GM21515 (cell line): ENCODE measurements around the gene KCNB1.

Experiments used
- ATAC-seq: cut with Tn5 transposase; IDR thresholded peaks from one replicate; pipeline ENCODE4 v1.9.1; 2021; ENCODE audit not compliant: unreplicated experiment

Gene KCNB1

DNA sequence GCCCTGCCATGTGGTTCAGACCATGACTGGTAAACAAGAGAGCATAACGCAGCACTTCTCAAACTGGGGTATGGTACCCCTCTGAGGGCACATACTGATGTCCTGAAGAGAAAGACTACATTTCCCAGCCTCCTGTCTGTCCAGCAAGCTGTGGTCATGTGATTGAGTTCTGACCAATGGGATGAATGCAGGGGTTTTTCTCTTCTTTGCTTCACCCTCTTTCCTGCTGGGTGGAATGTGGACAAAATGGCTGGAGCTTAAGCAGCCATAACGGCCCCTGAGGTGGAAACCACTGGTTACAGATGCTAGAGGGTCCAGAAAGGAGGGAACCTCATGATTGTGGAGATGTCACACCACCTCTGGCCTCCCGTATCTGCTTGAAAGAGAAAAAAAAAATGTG, 19.4 kb upstream of the KCNB1 start:
- no peak for ATAC-seq

DNA sequence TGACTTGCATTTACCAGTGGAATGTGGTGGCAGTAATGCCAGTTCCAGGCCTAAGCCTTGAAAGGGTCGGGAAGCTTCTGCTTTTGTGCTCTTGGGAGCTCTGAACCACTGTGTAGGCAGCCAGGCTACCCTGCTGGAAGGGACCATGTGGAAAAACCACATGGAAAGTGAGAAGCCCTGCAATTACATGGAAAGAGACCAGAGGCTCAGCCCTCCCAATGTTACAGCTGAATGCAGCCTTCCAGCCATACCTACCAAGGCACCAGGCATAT, 14.9 kb upstream of the KCNB1 start:
- ATAC-seq = no peak

- no peak for ATAC-seq
Observed at GRCh38 chr20:49496553-49497397, 14.3 kb upstream of the KCNB1 start.

DNA sequence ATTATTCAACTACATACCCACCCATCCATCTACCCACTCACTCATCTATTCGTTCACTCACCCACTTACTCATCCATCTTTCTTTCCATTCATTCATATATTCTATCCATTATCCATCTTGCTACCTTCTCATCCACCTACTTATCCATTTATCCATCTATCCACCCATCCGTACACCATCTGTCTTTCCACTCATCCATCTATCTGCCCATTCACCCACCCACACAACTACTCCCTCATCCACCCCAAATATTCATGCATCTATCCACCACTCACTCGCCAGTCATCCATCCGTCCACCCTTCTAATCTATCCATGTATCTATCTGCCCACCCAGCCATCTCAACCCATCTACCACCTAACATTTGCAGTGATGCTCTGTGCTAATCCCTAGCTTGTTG, 13.6 kb upstream of the KCNB1 start:
- no peak for ATAC-seq

DNA sequence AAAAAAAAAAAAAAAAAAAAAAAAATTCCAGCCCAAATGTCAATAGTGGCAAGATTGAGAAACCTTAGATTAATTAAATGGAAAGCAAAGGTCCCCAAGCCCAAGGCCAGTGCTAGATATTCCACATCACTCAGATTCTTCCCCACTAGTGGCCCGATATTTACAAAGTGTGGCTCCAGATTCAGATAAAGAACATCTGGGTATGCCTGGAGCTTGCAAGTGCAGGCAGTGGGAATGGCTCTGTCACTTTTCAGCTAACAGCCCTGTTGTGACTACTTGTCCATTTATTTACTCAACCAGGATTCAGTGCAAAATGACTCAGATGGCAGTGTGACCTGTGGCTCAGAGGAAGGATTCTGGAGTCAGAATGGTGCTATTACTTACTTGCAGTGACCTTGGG, 8.2 kb upstream of the KCNB1 start:
- no peak for ATAC-seq

DNA sequence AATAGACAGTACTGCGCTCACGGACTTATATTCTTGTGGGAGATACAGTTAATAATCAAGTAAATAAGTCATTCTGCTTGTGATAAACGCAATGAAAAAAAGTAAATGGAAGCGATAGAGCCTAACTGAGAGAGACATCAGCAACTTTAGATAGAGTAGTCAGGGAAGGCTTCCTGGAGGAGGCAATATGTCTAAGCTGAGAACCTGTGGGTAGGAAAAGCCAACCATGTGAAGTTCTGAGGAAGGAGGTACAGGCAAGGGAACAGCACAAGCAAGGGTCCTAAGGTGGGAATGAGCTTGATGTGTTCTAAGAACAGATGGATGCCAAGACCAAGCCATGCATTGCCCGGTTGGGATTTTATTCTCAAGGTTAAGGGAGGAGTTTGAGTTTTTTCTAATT, 7.2 kb upstream of the KCNB1 start:
- no peak for ATAC-seq

DNA sequence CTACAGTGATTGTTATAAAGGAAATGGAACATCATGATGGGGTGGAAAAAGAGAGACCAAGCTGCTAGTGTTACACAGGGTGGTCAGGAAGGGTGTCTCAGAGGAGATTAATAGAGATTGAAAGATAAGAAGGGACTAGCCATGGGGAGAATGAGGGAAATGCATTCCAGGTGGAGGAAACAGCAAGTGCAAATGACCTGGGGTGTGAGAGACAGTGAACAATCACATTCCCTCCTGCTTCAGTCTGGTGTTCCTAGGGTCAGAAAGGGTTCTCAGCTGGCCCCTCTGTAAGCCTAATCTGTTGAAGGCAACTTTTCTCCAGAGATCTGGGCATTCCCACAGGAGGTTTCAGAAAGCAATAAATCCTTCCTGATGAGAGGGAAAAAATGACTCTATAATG, 3.6 kb upstream of the KCNB1 start:
- no peak for ATAC-seq

- no peak for ATAC-seq
Observed at GRCh38 chr20:49485563-49485962, 3.1 kb upstream of the KCNB1 start.

DNA sequence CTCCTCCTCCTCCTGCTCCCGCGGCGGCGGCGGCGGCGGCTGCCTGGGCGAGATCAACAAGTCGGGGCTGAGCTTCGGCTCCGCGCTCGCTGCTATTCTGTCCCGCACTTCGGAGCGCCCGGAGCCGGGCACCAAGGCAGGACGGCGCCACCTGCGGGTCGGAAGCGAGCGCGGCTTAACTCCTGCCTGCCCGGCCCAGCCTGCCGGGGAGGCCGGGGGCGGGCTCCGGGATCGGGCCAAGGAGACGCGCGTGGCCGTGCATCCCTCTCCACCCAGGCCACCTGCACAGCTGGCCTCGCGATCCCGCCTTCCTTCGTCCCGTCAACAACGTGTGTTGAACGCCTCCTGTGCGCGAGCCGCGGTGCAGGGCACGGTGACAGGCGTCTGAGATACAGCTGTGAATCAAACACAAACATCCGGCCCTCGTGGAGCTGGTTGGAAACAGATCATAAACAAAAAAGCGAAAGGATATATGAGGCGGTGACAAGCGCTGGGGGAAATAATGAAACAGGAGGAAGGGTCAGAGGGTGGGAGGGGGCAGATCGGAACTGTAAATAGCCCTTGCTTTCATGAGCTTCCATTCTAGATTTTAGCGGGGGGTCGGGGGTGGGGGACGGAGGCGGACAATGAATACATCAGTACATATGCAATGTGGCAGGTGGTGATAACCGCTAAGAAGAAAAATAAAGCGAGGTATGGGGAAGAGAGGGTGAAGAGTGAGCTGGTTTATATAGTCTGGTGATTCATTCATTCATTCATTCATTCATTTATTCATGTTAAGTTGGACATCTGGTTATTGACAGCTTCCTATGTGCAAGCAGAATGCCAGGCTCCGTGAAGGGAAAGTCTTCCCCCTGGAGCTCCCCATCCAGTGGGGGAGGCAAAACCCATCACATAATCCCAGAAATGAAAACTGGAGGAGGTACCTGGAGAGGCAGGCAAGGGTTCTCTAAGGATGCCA, 2.0 kb upstream of the KCNB1 start:
- no peak for ATAC-seq

DNA sequence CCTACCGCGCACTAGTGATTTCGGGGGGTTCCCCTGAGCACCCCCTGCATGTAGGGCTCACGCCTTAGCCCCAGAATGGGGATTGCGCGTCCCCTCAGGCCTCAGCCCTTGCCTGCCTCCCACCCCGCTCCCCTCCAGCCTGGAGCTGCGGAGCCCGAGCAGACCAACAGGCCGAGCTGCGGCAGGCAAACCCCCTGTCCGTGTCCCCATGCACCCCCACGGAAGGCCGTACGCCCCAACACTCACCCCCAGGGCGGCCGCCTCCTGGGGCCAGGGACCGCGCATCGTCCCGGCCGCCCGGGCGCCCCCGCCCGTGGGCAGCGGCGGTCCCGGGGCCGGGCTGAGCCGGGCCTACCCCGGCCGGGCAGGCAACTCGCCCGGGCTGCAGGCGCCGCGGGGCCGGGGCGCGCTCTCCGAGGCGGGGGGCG, 1.2 kb upstream of the KCNB1 start:
- no peak for ATAC-seq

DNA sequence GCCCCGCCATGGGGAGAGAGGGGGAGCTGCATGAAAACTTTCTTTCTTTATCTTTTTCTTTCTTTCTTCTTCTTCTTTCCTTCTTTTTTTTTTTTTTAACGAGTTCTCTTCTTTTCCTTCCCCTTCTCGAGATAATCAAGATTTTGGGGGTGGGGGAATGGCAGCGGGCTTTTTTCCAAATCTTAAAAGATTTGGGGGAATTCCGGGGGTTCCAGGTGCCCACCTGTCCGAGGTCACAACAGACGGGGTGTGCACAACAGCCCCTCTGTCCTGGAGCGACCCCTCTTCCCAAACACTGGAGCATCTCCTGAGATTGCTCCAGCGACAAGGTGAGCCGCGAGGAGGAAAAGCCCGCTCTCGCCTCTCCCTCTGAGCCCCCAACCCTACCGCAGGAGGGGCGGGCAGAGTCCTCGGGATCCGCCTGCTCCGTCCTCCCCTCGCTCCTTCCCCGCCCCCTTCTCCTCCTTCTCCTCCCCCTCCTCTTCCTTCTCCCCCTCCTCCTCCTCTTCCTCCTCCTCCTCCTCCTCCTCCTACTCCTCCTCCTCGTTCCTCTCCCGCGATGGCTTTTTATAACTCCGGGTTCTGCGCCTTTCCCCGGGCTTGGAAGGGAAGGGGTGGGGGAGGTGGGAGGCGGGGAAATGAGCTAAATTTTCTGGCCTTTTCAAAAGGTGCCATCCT, 689 bp upstream of the KCNB1 start:
- ATAC-seq = no peak

- no peak for ATAC-seq
Observed at GRCh38 chr20:49482173-49482572, 295 bp downstream of the KCNB1 start.

- no peak for ATAC-seq
Observed at GRCh38 chr20:49481116-49481515, 1.4 kb downstream of the KCNB1 start.

DNA sequence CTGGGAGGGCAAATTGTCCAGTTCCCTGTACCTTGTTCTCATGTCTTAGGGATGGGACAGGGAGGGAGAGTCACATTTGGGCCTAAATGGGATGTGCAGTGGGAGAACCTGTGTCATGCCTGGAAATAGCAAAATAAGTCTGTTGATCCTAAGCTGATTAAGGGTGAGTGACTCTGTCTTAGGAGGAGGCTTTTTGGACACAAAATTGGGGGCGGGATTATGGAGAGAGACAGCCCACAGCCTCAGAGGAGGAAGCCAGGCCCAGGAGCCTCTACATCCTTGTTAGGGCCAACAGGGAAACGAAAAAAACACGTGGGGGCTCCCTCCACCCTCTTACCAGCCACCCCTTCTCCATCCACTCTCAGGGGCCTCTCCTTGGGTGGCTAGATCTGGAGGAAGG, 2.2 kb downstream of the KCNB1 start:
- ATAC-seq = no peak

DNA sequence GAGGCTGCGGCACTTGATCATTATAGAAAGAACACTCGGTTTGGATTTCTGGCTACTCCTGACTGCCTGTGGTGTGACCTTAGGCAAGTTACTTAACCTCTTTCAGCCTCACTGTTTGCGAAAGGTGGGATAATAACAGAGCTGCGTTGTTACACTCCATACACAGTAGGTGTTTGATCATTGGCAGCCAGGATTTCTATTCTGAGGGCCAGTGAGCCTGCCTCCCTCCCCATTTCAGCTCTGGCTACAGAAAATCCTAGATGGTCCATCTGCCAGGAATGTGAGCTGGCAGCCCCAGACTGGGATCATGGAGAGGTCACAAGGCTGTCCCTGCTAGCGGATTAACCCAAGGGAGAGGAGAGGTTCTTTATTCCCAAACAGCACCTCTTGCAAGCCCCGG, 2.7 kb downstream of the KCNB1 start:
- no peak for ATAC-seq

DNA sequence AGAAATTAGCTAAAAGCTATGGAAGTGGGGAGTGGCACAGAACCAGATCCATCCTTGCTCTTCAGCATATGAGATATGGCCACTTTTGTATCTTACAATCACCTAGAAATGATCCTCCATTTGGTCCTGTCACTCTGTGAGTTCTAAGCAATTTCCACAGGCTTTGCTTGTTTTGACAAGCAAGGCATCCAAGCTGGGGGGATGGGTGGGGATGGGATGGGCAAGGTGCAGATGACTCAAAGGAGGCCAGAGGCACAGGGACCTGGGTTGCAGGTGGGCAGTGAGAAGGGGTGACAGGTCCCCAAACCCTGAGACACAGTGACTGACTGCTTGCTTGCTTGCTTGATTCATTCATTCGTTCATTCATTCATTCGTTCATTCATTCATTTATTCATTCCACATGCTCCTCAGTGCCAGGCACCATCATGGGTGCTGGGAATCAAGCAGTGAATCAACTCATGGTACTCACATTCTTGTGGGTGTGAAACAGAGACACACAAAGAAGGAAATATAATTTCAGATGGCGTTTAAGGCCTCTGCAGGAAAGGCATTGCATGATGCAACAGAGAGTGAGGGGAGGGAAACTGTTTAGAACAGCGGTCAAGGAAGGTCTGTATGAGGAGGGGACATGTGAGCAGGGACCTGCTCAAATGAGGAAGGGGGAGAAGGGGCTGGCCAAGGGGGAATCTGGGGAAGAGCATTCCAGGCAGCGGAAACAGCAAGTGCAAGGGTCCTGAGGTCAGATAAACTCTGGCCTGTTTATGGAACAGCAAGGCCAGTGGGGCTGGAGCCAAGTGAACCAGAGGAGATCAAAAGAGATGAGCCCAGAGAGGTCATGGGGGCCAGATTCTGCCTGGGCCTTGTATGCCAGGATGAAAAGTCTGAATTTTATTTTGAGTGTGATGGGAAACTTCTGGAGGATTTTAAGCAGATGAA, 3.4 kb downstream of the KCNB1 start:
- ATAC-seq = no peak

GRCh38 chr20:49478266-49478665, 4.2 kb downstream of the KCNB1 start:
- ATAC-seq = no peak

DNA sequence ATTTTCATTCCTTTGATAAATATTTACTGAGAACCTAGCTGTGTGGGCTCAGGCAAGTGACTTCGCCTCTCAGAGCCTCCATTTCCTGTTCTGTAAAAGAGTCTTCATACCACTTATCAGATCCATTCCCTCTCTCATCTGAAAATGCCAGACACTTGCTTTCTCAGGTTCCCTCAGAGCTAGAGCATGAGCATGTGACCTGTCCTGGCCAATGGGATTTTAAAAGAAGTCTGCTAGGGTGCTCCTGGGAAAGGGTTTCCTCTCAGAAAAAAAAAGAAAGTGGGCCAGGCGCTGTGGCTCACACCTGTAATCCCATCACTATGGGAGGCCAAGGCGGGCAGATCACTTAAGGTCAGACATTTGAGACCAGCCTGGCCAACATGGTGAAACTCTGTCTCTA, 5.3 kb downstream of the KCNB1 start:
- ATAC-seq = no peak

- ATAC-seq = no peak
Observed at GRCh38 chr20:49476016-49476355, 6.5 kb downstream of the KCNB1 start.

DNA sequence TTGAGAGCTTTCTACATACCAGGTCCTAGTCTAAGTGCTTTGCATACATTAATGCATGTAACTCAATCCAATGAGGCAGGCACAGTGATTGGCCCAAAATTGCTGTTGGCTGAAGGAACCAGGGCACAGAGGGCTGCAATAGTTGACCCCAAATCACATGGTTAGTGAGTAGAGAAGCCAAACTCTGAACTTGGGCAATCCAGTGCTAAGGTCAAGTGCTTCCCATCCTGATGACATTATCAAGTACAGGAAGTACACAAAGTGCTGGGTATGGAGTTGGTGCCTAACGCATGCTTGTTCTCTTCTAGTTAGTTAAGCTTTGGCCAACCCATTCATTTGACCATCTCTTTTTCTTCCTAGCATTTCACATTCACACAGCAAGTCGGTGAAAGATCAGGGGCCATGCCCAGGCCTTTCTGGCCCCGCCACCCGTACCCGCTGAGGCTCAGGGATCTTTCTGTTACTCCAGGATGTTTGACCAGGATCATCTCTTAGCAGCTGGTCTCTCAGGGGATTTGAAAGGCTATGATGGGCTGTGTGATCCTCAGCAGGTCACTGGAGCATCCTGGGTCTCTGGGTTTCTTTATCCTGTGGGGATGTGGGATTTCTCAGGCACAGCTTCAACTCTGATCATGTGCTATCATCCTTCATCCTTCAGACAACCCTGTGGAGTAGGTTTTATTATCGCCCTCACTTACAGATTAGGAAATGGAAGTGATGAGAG, 7.0 kb downstream of the KCNB1 start:
- no peak for ATAC-seq
